HG03045 (cell line): ENCODE data around the gene VPS13C.
"Not testable (repeated sequence)": the region's sequence is repeated elsewhere in the genome, so short reads cannot be mapped to it uniquely, and the experiment has no call there.

ENCODE experiments used
- ATAC-seq: cut with Tn5 transposase; IDR thresholded peaks from one replicate; pipeline ENCODE4 v1.9.1; 2021; ENCODE audit warnings: mild to moderate bottlenecking, moderate library complexity; ENCODE audit not compliant: unreplicated experiment

The VPS13C gene

GRCh38 chr15:62047282-62047827 lies 12.9 kb downstream of the VPS13C start:
- no peak for ATAC-seq

DNA sequence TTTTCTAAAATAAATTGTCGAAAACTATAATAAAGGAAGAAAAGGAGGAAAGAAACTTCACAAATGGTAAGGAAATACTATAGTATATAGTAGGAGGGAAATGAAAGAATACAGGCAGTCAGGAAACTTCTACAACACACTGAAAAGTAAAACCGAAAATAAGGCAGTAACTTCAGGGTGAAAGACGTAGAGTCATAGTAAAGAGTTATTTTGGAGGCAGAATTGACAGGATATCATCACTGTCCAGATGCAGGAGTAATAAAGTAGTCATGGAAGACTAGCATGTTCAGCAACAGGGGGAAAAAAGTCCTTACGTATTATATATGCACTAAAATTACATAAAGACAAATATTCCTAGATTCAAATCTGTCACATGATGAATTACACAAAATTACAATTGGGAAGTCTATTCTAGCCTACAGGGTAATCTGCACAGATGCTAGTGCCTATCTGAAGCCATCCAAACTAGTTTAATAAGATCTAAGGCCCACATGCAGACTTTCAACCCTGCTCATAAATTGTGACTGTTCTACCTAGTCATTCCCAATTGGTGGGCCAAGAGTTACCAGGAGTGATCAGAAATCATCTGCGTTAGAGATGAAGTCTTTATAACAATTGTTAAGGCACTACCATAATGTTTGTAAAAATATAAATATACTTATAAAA lies 14.0 kb downstream of the VPS13C start:
- ATAC-seq: no peak

DNA sequence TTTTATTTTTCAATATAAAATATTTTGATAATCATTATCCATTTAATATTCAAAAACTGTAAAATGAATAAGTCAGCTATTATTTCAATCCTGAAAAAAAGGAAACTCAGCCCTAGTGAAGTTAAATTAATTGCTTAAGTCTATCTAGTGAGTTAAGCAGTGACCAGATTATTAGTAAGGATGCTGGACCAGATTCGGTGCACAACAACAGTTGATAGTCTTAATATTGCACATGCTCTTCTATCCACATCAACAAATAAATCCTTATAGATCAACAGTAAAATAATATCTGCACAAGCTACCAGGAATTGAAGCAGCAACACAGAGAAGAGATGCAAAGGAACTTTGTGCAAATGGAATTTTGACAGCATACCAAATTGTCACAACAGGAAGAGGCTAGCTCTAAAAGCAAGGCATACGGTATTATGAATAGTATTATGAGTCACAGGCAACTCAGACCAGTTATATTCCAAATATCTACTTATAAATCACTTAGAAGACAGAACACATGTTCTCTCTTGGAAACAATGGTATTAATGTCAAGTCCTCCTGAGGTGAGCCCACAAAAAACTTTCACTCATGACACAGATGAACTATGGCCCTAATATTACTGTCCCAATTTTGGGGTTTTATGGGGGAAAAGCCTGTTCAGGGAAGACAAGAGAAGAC lies 24.9 kb downstream of the VPS13C start:
- no peak for ATAC-seq

GRCh38 chr15:62027916-62028315 lies 32.3 kb downstream of the VPS13C start:
- no peak for ATAC-seq

DNA sequence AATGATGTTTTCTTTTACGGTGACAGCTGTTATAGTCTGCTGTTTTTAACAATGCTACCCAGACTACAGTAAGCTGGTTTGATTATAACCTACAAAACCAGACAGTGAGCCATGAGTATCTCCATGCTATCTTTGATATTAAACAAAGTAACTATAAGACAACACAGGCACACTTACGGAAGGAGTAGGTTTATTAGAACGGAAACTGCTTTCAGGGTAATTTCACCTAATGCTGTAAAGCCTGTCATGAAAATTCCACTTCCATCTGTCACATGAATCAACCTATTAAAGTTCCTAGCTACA lies 33.0 kb downstream of the VPS13C start:
- ATAC-seq: no peak

- ATAC-seq: no peak
These were observed 33.6 kb downstream of the VPS13C start for GRCh38 chr15:62026487-62027262.

GRCh38 chr15:62021991-62022600 lies 38.2 kb downstream of the VPS13C start:
- ATAC-seq: no peak

DNA sequence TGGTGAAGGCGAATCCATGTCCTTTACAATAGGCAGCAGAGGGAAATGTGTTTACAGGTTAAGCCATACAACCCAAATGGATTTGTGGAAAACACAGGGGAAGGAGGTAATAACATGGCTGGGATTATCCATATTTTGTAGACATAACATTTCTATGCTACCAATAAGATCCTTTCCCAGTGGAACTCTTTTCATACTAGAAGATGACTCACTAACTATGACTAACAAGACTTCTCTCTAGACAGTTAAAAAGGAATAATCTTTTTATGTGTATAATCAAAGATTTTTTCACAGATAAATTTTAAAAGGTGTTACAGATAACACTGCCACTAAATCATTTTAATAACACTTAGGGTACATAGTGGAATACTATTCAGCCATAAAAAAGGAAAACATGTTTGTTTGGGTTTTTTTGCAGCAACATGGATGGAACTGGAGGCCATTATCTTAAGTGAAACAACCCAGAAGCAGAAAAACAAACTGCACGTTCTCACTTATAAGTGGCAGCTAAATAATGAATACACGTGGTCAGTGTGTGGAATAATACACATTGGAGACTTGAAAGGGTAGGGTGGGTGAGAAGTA lies 39.6 kb downstream of the VPS13C start:
- ATAC-seq: no peak

DNA sequence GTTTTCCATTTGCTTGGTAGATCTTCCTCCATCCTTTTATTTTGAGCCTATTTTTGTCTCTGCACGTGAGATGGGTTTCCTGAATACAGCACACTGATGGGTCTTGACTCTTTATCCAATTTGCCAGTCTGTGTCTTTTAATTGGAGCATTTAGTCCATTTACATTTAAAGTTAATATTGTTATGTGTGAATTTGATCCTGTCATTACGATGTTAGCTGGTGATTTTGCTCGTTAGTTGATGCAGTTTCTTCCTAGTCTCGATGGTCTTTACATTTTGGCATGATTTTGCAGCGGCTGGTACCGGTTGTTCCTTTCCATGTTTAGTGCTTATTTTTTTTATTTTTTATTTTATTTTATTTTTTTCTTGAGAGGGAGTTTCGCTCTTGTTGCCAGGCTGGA lies 54.9 kb downstream of the VPS13C start:
- ATAC-seq: not testable (repeated sequence)

GRCh38 chr15:61997786-61998185 lies 62.5 kb downstream of the VPS13C start:
- ATAC-seq: no peak

GRCh38 chr15:61996056-61996635 lies 64.1 kb downstream of the VPS13C start:
- no peak for ATAC-seq

DNA sequence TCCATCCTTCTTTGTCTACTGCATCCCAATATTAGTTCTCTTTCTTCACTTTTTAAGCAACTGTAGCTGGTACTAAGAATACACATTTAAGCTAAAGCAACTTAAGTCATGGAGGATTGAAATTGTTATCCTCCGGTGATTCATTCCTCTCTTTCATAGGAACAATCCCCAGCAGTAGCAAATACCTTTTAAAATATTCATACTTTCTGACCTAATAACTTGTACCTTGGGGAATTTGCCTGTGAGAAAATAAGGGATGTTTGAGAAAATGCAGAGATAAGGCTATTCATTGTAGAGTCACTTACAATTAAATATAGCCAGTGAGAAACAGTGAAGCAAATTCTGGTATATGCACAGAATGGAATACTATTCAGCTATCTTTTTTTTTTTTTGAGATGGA lies 66.0 kb downstream of the VPS13C start:
- no peak for ATAC-seq

DNA sequence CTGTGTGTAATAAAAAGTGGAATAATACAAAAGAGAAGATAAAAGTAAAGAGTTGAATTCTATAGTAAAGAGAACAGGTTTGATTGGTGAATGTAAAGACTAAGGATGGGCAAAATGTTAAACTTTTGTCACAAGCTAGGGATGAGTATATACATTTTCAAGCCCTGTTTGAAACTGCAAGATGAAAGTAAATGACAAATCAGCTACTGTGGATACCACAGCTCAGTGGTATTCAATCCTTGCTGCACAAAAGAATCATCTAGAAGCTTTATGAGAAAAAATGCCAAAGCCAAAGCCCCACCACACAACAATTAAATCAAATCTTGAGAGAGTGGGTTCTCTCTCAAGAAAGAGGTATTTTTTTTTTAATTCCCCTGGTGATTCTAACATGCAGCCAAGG lies 67.7 kb downstream of the VPS13C start:
- no peak for ATAC-seq

DNA sequence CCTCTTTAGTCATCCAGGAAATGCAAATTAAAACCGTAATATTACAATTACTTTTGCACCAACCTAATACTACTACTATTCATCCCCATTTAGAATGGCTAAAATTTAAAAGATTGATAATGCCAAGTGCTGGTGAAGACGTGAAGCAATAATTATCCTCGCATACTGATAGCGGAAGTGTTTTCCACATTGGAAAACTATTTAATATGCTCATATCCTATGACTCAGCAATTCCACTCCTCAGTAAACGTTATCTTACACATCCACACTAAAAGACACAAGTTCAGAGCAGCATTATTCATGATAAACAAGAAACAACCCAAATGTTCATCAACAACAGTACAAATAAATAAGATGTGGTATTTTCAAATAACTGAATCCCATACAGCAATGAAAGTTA lies 70.6 kb downstream of the VPS13C start:
- no peak for ATAC-seq

DNA sequence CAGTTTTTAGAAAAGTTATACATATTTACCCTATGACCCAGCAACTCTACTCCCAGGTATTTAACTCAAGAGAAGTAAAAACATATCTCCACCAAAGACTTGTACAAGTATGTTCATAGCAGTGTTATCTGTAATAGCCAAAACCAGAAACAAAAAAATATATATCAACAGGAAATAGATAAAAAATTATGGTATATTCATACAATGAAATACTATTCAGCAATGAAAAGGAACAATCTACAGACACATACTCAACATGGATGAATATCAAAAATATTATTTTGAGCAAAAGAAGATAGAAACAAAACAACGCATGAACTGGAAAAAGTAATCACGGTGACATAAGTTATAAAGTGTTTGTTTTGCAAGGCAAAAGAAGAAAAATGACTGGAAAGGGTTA lies 72.4 kb downstream of the VPS13C start:
- ATAC-seq: no peak

DNA sequence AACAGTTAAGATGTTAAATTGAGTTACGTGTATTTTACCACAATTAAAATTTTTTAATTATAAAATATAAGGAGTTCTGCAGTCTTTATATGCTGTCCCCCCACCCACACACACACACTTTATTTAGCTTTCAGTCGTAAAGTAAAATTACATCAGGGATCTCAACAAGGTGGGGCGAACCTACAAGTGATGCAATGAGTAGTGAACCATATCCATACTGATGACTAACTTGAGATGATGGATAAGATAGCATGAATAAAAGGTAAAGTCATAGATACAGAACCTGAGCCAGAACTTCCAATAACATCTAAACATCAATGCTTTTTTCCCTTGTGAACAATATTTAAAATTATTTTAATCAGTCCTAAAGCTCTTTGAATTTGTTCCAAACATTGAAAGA lies 77.2 kb downstream of the VPS13C start:
- ATAC-seq: no peak

GRCh38 chr15:61978225-61978624 lies 82.0 kb downstream of the VPS13C start:
- no peak for ATAC-seq

GRCh38 chr15:61974759-61975158 lies 85.5 kb downstream of the VPS13C start:
- no peak for ATAC-seq

GRCh38 chr15:61974118-61974517 lies 86.1 kb downstream of the VPS13C start:
- ATAC-seq: no peak

DNA sequence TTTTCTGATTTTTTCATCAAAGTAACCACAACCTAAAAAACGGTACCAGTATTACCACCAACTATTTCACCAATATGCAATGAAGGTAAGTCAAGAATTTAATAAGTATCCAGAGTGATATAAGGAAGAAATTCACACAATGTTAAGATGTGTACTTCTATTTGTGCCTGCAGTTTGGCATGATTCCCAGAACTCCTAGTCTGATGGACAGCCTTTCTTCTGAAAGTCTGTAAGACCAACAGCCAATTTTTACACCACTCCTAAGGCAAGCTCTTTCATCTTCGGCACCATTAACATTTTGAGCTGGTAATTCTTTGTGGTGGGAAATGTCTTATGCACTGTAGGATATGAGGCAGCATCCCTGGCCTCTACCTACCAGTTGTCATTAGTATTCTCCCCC lies 108.3 kb downstream of the VPS13C start:
- no peak for ATAC-seq

DNA sequence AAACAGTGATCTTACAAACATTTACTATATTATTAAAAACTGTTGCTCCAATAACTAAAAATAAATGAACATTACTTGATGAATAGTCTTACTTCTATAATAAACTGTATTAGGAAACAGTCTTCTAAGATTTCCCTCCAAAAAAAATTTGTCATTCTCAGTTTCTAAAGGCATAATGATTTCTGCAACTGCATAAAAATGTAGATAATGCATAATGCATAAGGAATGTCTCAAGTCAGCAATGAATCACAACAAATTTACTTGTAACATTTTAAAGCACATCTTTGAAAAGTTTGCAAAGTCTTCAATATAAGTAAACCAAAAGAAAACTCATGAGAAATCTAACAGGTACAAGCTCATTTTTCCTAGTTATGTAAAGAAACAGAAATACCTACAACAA lies 113.5 kb downstream of the VPS13C start:
- ATAC-seq: no peak
